ENCODE data around the gene ITGAX.

ITGAX gene

GRCh38 chr16:31329671-31330552 is 25.1 kb upstream of the ITGAX start:
- no peak for TF ChIP-seq CTCF (IDR thresholded peaks at IDR 0.05)

- no peak for TF ChIP-seq CTCF (IDR thresholded peaks at IDR 0.05)
These were observed 24.5 kb upstream of the ITGAX start for GRCh38 chr16:31330553-31330890.

GRCh38 chr16:31331141-31331764 is 23.7 kb upstream of the ITGAX start:
- no peak for TF ChIP-seq CTCF (IDR thresholded peaks at IDR 0.05)

GRCh38 chr16:31331807-31332301 is 23.1 kb upstream of the ITGAX start:
- TF ChIP-seq CTCF (IDR thresholded peaks at IDR 0.05), result no peak

GRCh38 chr16:31332544-31332943 is 22.4 kb upstream of the ITGAX start:
- TF ChIP-seq CTCF (IDR thresholded peaks at IDR 0.05), result no peak

GRCh38 chr16:31333686-31334649 is 21.0 kb upstream of the ITGAX start:
- TF ChIP-seq CTCF (IDR thresholded peaks at IDR 0.05), result peak; percentile 29; the same call in 1 of the 2 replicates

GRCh38 chr16:31334934-31335333 is 20.0 kb upstream of the ITGAX start:
- no peak for TF ChIP-seq CTCF (IDR thresholded peaks at IDR 0.05)
